ENCODE data around the gene TAP1. TPM values are rescaled to one million over a fixed set of nuclear protein-coding genes. Genes with fewer than 3 reads are reported as not detected.

TAP1 gene
- total and polyA plus RNA-seq, 9 of the 15 experiments (the other 6 are each of a cell fraction or from before 2014, with no cell fraction given), result 1.3 to 6.0 (median 4.2) TPM

DNA sequence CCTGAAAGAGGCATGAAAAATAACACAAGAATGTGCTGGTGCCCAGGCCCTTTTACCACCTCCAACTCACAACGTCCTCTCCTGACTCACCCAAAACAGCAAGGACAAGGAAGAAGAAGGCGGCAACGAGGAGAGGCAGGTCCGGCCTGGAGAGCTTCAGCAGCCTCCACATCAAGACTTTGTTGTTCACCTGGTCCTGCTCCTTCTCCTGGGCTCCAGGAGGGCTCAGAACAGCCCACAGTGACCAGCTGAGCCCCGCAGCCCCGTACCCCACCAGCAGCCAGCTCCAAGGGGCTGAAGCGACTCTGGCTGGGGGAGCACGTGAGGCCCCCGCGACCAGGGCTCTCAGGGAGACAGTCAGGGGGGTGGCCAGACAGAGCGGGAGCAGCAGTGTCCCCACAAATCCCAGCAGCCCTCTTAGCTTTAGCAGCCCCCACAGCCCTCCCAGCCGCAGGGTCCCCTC is 15.8 kb downstream of the TAP1 start (continued):
- TF ChIP-seq, protein P1, sequence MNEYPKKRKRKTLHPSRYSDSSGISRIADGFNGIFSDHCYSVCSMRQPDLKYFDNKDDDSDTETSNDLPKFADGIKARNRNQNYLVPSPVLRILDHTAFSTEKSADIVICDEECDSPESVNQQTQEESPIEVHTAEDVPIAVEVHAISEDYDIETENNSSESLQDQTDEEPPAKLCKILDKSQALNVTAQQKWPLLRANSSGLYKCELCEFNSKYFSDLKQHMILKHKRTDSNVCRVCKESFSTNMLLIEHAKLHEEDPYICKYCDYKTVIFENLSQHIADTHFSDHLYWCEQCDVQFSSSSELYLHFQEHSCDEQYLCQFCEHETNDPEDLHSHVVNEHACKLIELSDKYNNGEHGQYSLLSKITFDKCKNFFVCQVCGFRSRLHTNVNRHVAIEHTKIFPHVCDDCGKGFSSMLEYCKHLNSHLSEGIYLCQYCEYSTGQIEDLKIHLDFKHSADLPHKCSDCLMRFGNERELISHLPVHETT (CRISPR knock-in tag; conservative IDR thresholded peaks at IDR 0.05 in 1 of 2, IDR thresholded peaks at IDR 0.05 in 1 of 2), result no peak
- no peak for TF ChIP-seq TSC22D4 (tag; IDR thresholded peaks at IDR 0.05)
- no peak for TF ChIP-seq STAT5B (CRISPR knock-in tag; IDR thresholded peaks at IDR 0.05)
- TF ChIP-seq, protein P2, sequence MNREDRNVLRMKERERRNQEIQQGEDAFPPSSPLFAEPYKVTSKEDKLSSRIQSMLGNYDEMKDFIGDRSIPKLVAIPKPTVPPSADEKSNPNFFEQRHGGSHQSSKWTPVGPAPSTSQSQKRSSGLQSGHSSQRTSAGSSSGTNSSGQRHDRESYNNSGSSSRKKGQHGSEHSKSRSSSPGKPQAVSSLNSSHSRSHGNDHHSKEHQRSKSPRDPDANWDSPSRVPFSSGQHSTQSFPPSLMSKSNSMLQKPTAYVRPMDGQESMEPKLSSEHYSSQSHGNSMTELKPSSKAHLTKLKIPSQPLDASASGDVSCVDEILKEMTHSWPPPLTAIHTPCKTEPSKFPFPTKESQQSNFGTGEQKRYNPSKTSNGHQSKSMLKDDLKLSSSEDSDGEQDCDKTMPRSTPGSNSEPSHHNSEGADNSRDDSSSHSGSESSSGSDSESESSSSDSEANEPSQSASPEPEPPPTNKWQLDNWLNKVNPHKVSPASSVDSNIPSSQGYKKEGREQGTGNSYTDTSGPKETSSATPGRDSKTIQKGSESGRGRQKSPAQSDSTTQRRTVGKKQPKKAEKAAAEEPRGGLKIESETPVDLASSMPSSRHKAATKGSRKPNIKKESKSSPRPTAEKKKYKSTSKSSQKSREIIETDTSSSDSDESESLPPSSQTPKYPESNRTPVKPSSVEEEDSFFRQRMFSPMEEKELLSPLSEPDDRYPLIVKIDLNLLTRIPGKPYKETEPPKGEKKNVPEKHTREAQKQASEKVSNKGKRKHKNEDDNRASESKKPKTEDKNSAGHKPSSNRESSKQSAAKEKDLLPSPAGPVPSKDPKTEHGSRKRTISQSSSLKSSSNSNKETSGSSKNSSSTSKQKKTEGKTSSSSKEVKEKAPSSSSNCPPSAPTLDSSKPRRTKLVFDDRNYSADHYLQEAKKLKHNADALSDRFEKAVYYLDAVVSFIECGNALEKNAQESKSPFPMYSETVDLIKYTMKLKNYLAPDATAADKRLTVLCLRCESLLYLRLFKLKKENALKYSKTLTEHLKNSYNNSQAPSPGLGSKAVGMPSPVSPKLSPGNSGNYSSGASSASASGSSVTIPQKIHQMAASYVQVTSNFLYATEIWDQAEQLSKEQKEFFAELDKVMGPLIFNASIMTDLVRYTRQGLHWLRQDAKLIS (CRISPR knock-in tag; IDR thresholded peaks at IDR 0.05), result no peak
- TF ChIP-seq SMAD1 (IDR thresholded peaks at IDR 0.05; ENCODE audit: low read depth, low read length, partially characterized antibody), result no peak
- TF ChIP-seq, protein P3, sequence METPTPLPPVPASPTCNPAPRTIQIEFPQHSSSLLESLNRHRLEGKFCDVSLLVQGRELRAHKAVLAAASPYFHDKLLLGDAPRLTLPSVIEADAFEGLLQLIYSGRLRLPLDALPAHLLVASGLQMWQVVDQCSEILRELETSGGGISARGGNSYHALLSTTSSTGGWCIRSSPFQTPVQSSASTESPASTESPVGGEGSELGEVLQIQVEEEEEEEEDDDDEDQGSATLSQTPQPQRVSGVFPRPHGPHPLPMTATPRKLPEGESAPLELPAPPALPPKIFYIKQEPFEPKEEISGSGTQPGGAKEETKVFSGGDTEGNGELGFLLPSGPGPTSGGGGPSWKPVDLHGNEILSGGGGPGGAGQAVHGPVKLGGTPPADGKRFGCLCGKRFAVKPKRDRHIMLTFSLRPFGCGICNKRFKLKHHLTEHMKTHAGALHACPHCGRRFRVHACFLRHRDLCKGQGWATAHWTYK (CRISPR knock-in tag; IDR thresholded peaks at IDR 0.05), result 0 out of 2 replicates have a peak, but pooled peaks have one; percentile 32
- no peak for TF ChIP-seq NR2C2 (CRISPR knock-in tag; IDR thresholded peaks at IDR 0.05)
- TF ChIP-seq NR2C2 (tag; IDR thresholded peaks at IDR 0.05), result no peak
- TF ChIP-seq JUND (IDR thresholded peaks at IDR 0.05; ENCODE audit: borderline replicate concordance, low read depth, low read length), result no peak
- no peak for TF ChIP-seq JUND (tag; IDR thresholded peaks at IDR 0.05; ENCODE audit: borderline replicate concordance, low read depth, low read length)
- TF ChIP-seq CBX2 (IDR thresholded peaks at IDR 0.05; ENCODE audit: insufficient read depth, low read length, poor library complexity, severe bottlenecking), result no peak
- no peak for TF ChIP-seq ZNF695 (CRISPR knock-in tag; IDR thresholded peaks at IDR 0.05)
- no peak for TF ChIP-seq BCL6 (CRISPR knock-in tag; IDR thresholded peaks at IDR 0.05)
- no peak for TF ChIP-seq MYNN (IDR thresholded peaks at IDR 0.05)
- no peak for TF ChIP-seq MYNN (CRISPR knock-in tag; IDR thresholded peaks at IDR 0.05)
- TF ChIP-seq SPI1 (IDR thresholded peaks at IDR 0.05; ENCODE audit: borderline replicate concordance, low read depth, low read length), result no peak
- no peak for TF ChIP-seq NCOA1 (IDR thresholded peaks at IDR 0.05; ENCODE audit: low read depth)
- no peak for TF ChIP-seq NCOR1 (IDR thresholded peaks at IDR 0.05)
- TF ChIP-seq, protein P4, sequence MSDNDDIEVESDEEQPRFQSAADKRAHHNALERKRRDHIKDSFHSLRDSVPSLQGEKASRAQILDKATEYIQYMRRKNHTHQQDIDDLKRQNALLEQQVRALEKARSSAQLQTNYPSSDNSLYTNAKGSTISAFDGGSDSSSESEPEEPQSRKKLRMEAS (CRISPR knock-in tag; IDR thresholded peaks at IDR 0.05), result peak; percentile 45
- TF ChIP-seq, protein P5, sequence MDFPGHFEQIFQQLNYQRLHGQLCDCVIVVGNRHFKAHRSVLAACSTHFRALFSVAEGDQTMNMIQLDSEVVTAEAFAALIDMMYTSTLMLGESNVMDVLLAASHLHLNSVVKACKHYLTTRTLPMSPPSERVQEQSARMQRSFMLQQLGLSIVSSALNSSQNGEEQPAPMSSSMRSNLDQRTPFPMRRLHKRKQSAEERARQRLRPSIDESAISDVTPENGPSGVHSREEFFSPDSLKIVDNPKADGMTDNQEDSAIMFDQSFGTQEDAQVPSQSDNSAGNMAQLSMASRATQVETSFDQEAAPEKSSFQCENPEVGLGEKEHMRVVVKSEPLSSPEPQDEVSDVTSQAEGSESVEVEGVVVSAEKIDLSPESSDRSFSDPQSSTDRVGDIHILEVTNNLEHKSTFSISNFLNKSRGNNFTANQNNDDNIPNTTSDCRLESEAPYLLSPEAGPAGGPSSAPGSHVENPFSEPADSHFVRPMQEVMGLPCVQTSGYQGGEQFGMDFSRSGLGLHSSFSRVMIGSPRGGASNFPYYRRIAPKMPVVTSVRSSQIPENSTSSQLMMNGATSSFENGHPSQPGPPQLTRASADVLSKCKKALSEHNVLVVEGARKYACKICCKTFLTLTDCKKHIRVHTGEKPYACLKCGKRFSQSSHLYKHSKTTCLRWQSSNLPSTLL (IDR thresholded peaks at IDR 0.05), result no peak
- TF ChIP-seq ETV5 (CRISPR knock-in tag; IDR thresholded peaks at IDR 0.05; ENCODE audit: low read depth), result peak; percentile 59; the same call in 1 of the 2 replicates

Measured in K562 (cell line).